Stromal cell of bone marrow (primary cell): ENCODE results near the gene TPRN.
"Not testable (repeated sequence)": the region's sequence is repeated elsewhere in the genome, so short reads cannot be mapped to it uniquely, and the experiment has no call there.

Source experiments
- DNase-seq: peaks from one replicate; pipeline ENCODE4 v3.0.0-alpha.2; 2012; ENCODE audit warnings: low read depth

TPRN gene, protein sequence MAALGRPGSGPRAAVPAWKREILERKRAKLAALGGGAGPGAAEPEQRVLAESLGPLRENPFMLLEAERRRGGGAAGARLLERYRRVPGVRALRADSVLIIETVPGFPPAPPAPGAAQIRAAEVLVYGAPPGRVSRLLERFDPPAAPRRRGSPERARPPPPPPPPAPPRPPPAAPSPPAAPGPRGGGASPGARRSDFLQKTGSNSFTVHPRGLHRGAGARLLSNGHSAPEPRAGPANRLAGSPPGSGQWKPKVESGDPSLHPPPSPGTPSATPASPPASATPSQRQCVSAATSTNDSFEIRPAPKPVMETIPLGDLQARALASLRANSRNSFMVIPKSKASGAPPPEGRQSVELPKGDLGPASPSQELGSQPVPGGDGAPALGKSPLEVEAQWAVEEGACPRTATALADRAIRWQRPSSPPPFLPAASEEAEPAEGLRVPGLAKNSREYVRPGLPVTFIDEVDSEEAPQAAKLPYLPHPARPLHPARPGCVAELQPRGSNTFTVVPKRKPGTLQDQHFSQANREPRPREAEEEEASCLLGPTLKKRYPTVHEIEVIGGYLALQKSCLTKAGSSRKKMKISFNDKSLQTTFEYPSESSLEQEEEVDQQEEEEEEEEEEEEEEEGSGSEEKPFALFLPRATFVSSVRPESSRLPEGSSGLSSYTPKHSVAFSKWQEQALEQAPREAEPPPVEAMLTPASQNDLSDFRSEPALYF

DNA sequence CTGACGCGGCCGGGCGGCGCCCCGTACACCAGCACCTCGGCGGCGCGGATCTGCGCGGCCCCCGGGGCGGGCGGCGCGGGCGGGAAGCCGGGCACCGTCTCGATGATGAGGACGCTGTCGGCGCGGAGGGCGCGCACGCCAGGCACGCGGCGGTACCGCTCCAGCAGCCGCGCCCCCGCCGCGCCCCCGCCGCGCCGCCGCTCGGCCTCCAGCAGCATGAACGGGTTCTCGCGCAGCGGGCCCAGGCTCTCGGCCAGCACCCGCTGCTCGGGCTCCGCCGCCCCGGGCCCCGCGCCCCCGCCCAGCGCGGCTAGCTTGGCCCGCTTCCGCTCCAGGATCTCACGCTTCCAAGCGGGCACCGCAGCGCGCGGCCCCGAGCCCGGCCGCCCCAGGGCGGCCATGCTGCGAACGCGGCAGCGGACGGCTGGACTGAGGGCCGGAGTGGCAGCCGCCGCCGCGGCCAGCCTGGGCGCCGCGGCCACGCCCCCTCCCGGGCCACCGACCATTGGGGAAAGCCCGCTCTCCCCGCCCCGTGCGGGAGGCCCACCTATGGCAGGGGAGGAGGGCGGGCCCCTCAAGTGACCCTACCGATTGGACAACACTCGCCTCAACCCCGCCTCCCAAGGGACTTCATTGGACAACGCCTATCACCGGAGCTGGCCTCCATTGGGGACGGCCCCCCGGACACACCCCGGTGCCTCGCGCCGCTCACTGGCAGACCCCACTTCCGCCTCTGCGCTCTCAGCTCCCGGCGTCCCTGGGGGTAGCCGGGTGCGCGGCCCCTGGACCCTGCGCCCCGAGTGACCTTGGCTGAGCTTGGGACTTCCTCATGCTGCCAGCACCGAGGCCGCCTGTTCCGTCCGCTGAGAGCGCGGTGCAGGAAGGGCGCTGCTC, at the start of gene TPRN:
TPRN (minus strand) TSS at position 431 of the 894 bp plus-strand sequence; CDS start at position 401, 30 bp downstream.
- DNase-seq: peak; percentile 99

- no peak for DNase-seq
Measured at GRCh38 chr9:137247916-137248175, 47.3 kb upstream of the TPRN start.

- DNase-seq: no peak
Measured at GRCh38 chr9:137247135-137247915, 46.8 kb upstream of the TPRN start.

DNA sequence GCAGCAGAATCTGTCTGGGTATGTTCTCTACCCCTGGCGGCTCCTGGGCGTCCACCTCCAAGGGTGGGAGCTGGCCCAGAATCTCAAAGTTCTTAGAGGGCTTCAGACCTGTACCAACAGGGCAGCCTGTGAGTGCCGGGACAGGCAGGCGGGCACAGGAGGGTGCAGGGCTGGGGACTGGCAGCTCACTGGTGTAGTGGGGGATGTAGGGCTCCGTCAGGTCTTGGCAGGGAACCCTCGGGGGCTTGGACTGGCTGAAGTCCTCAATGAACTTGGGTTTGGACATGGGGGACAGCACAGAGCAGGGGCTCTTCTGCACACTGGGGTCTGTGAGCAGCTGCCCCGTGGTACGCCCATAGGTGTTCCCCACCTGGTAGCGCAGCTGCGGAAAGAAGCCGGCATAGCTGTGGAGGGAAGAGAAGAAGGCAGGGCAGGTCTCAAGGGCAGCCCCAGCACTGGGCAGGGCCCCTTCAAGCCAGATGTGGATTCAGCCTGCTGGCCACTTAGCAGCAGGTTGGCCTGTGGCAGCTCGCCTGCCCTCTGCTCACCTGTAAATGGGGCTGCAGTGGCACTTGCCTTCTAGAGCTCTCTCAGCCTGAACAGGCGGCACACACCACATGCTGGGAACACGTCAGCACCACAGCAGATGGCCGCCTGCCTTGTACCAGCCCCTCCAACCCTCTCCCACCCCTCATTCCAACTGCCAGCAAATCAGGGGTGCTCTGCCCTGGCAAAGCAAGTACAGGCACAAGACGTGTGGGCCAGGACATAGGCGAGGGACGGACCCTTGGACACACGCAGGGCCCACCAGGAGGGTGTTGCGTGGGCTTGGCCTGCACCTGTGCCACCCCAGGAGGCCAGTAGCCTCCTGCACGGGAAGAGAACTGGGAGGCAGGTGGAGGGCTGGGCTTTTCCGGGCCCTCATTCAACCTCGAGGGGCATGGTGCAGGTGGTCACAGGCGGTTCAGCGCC, 45.2 kb upstream of the TPRN start:
- DNase-seq: no peak

- DNase-seq: no peak
Measured at GRCh38 chr9:137244486-137245449, 44.2 kb upstream of the TPRN start.

DNA sequence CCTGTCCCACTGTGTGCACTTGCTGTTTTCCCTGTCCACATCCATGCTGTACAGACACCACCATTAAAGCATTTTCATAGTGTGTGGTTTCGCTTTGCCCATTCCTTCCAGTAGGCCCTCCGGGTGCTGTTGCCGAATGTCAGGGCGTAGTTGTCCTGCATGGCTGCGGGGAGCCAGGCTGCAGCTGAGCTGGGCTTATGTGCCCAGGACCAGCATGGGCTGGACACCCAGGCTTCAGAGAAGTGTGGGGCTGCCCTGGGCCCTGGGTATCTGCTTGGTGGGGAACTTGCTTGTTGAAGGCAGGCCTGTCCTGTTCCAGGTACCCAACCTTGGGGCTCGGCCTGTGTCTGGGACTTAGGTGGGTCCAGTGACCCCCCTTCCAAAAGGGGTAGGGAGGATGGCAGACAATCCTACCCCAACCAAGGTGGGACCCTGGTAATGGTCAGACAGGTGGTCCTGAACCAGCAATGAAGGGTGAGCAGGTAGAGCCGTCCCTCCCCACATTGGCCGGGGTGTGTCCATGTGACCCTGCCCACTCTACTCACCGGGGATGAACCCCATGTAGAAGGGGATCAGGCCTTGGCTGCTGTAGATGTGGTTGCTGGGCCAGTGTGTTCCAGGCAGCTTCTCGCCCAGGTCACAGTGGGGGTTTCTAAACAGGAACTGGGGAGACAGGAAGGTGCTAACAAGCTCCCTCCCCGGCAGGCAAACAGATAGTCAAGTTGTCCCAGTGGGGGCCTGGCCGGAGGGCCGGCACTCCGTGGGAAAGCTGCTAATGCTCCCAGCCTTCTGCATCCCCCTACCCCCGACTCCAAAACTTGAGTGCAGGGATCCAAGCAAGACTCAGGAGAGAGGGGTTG, 43.3 kb upstream of the TPRN start:
- no peak for DNase-seq

DNA sequence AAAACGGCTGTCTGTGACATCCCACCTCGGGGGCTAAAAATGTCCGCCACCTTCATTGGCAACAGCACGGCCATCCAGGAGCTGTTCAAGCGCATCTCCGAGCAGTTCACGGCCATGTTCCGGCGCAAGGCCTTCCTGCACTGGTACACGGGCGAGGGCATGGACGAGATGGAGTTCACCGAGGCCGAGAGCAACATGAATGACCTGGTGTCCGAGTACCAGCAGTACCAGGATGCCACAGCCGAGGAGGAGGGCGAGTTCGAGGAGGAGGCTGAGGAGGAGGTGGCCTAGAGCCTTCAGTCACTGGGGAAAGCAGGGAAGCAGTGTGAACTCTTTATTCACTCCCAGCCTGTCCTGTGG, 42.7 kb upstream of the TPRN start:
- not testable (repeated sequence) for DNase-seq

- no peak for DNase-seq
Measured at GRCh38 chr9:137242269-137243203, 42.0 kb upstream of the TPRN start.

- no peak for DNase-seq
Measured at GRCh38 chr9:137241490-137242268, 41.1 kb upstream of the TPRN start.

DNA sequence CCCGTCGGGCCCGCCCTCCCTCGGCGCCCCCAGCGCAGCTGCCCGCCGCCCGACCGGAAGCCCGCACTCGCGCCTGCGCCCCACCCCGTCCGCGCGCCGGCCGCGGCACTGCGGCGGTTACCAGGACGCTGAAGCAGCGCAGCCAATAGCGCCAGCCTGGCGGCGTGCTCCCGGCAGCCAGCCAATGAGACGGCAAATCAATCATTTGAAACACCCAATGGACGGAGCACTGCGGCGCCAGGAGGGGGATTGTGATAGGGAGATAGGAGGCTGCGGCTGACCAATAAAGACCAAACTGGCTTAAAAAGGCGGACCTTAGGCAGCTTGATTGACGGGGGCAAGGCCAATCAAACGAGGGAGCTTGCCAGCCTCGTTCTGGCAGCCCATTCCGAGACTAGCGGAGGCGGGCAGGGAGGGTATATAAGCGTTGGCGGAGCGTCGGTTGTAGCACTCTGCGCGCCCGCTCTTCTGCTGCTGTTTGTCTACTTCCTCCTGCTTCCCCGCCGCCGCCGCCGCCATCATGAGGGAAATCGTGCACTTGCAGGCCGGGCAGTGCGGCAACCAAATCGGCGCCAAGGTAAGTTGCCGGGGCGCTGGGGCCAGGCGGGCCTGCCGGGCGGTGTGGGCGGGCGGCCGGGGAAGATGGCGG, 40.4 kb upstream of the TPRN start, which contains the start of gene TUBB4B:
TUBB4B (plus strand) TSS at position 447 of the 649 bp plus-strand sequence; CDS start at position 521, 74 bp downstream.
- DNase-seq: peak; percentile 100

DNA sequence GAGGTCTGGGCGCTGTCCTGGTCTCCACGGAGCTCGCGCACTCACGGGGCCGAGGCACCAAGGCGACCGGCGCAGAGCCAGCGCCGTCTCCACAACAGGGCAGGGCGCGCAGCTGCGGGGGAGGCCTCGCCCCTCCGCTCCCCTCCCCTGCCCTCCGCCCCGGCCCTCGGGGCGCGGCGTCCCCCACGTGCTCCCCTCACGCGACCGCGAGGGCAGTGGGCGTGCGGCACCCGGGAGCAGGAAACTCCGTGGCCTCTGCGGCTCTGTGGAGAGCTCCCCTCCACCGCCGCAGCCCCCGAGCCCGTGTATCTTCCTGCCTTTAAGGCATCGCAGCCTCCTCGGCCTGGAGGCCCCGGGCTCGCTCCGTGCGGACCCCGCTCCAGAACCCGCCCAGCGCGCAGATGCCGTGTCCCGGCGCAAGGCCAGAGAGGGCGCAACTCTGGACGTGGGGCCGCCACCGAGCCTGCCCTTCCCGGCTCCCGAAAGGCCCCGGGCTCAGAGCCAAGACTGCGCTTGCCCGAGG, 39.8 kb upstream of the TPRN start:
- peak; percentile 61 for DNase-seq

GRCh38 chr9:137239541-137240200, 39.1 kb upstream of the TPRN start:
- DNase-seq: not testable (repeated sequence)

DNA sequence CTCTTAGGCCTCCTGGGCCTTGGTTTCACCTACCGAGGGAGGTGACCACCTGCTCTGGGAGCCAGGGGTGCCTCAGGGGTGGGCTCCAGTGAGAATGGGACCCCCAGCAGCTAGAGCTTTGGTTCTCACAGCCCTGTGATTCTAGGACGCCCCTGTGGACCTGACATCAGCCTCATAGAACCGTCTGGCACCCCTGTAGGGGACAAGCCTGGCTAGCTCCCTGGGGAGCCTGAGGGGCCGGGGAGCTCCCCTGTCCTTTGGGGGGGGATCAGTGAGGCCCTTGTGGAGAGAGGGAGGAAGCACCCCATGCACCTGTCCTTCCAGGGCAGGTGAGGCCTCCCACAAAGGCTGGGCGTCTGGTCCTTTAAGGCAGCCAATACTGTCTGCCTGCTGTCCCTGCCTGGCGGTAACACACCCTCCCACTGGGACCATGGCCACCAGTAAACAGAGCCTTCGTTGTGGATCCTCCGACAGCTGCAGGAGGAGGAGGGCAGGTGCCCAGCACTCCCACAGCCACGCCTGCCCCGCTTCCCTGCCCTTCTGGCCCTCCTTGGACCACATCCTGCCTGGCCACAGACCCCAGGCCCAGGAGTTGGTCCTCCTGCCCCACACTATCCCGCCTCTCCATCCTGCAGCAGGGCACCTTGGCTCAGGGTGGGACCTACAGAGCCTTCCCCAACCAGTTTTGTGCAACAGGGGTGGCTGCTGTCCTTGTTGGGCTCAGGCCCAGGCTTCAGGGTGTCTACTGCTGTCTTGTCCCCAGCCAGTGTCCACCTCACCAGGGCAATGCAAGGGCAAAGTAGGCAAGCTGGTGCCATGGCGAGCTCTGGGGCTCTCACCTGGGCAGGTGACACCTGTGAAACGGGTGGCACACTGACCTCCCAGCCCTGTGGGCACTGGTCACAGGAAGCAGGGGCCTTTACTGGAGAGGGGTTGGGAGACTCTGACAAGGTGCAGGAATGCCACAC, 37.5 kb upstream of the TPRN start:
- no peak for DNase-seq

- DNase-seq: no peak
Measured at GRCh38 chr9:137236936-137237421, 36.4 kb upstream of the TPRN start.
